ENCODE data around the gene TIMP3.

Gene TIMP3

DNA sequence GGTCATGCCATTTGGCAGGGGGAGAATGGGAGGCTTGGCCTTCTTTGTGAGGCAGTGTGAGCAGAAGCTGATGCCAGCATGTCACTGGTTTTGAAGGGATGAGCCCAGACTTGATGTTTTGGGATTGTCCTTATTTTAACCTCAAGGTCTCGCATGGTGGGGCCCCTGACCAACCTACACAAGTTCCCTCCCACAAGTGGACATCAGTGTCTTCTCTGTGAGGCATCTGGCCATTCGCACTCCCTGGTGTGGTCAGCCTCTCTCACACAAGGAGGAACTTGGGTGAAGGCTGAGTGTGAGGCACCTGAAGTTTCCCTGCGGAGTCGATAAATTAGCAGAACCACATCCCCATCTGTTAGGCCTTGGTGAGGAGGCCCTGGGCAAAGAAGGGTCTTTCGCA is 59.8 kb downstream of the TIMP3 start:
- TF ChIP-seq, protein P1, sequence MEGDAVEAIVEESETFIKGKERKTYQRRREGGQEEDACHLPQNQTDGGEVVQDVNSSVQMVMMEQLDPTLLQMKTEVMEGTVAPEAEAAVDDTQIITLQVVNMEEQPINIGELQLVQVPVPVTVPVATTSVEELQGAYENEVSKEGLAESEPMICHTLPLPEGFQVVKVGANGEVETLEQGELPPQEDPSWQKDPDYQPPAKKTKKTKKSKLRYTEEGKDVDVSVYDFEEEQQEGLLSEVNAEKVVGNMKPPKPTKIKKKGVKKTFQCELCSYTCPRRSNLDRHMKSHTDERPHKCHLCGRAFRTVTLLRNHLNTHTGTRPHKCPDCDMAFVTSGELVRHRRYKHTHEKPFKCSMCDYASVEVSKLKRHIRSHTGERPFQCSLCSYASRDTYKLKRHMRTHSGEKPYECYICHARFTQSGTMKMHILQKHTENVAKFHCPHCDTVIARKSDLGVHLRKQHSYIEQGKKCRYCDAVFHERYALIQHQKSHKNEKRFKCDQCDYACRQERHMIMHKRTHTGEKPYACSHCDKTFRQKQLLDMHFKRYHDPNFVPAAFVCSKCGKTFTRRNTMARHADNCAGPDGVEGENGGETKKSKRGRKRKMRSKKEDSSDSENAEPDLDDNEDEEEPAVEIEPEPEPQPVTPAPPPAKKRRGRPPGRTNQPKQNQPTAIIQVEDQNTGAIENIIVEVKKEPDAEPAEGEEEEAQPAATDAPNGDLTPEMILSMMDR (conservative IDR thresholded peaks at IDR 0.05; ENCODE audit: low read depth): no peak
- ChIA-PET POLR2A (ENCODE audit: low non-redundant PET) (no interaction called here), CTCF (no interaction called here)
- H3K27ac ChIP-seq: 0 out of 2 replicates have a peak overlapping the region, but pooled peaks have one; percentile 18
- no peak for DNase-seq (ENCODE audit: low spot score)

DNA sequence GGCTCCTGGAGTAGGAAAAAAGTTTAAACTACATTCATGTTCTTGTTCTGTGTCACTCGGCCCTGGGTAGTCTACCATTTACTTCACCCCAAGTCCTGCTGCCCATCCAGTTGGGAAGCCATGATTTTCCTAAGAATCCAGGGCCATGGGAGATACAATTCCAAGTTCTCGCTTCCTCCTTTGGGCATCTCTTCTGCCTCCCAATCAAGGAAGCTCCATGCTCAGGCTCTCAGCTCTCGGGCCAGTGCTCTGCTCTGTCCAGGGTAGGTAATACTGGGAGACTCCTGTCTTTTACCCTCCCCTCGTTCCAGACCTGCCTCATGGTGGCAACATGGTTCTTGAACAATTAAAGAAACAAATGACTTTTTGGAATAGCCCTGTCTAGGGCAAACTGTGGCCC is 60.6 kb downstream of the TIMP3 start:
- H3K27ac ChIP-seq: no peak overlapping the region
- POLR2A ChIA-PET (ENCODE audit: low non-redundant PET): no interaction called here
- no peak for DNase-seq (ENCODE audit: low spot score)
- TF ChIP-seq, protein P1 (conservative IDR thresholded peaks at IDR 0.05; ENCODE audit: low read depth): no peak
- CTCF ChIA-PET: no interaction called here

GRCh38 chr22:32862936-32863661 is 61.6 kb downstream of the TIMP3 start:
- ChIA-PET CTCF (interaction anchor here (0.6 kb wide), 1 partner anchor 541 kb away, joined by 3 read pairs; no protein-coding TSS in a partner anchor), POLR2A (ENCODE audit: low non-redundant PET) (no interaction called here)
- TF ChIP-seq, protein P1 (conservative IDR thresholded peaks at IDR 0.05; ENCODE audit: low read depth): no peak
- DNase-seq (ENCODE audit: low spot score): no peak
- H3K27ac ChIP-seq: no peak overlapping the region

- no peak for DNase-seq (ENCODE audit: low spot score)
- POLR2A ChIA-PET (ENCODE audit: low non-redundant PET): no interaction called here
- CTCF ChIA-PET: no interaction called here
- no peak overlapping the region for H3K27ac ChIP-seq
- TF ChIP-seq, protein P1 (conservative IDR thresholded peaks at IDR 0.05; ENCODE audit: low read depth): no peak
These were observed 62.5 kb downstream of the TIMP3 start for GRCh38 chr22:32864041-32864440.

DNA sequence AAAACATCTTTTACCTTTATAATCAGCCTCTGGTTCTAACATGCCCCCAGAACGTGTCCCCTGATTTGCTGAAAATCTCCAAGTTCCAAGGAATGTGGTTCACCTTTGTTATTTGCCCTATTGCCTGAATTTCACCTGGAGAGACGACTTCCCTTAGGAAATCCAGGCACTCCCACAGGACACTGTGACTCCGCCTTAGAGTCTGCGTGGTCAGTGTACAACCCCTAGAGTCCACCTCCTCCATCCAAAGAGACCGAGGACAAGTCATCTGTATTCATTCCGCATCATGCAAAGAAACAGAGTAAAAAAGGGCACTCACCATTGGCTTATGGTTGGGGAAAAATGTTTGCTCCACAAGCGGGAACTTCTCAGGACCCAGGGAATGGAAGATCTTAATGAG is 63.1 kb downstream of the TIMP3 start:
- TF ChIP-seq, protein P1 (conservative IDR thresholded peaks at IDR 0.05; ENCODE audit: low read depth): no peak
- H3K27ac ChIP-seq: no peak overlapping the region
- DNase-seq (ENCODE audit: low spot score): no peak
- ChIA-PET CTCF (no interaction called here), POLR2A (ENCODE audit: low non-redundant PET) (no interaction called here)

GRCh38 chr22:32866953-32867352 is 65.4 kb downstream of the TIMP3 start:
- CTCF ChIA-PET: interaction anchor here (0.7 kb wide), 1 partner anchor 133 kb away, joined by 3 read pairs; no protein-coding TSS in a partner anchor
- POLR2A ChIA-PET (ENCODE audit: low non-redundant PET): no interaction called here
- DNase-seq (ENCODE audit: low spot score): no peak
- TF ChIP-seq, protein P1 (conservative IDR thresholded peaks at IDR 0.05; ENCODE audit: low read depth): no peak
- H3K27ac ChIP-seq: no peak overlapping the region
